Psoas muscle (tissue), 8 donors: Measurements from ENCODE around the gene ABCA13. TPM values are rescaled to one million over a fixed set of nuclear protein-coding genes. Genes with fewer than 3 reads are reported as not detected.

Experiments used
- ATAC-seq, 4 donors: fragments of 200-7000 bp; cut with Tn5 transposase; one replicate each; pipeline ENCODE4 v1.9.1; 2020; ENCODE audit warnings: moderate library complexity in 3 of 4, mild to moderate bottlenecking in 2 of 4
- DNase-seq, 2 donors: peaks; one replicate each; pipeline ENCODE4 v3.0.0-alpha.2; 2020
- H3K27ac ChIP-seq: fragments of 200-600 bp; one replicate; pipeline ENCODE4 v1.8.0; 2022
- H3K27me3 ChIP-seq, 3 donors: fragments of 200-600 bp in 1 of 3; one replicate each; pipeline versions ENCODE4 v1.6.1 to v1.8.0; 2013 to 2022; ENCODE audit warnings: low read length in 2 of 3, mild to moderate bottlenecking in 2 of 3, moderate library complexity in 1 of 3; ENCODE audit not compliant: insufficient read depth in 3 of 3
- H3K36me3 ChIP-seq, 2 donors: fragments of 200-600 bp in 1 of 2; one replicate each; pipeline versions ENCODE4 v1.6.1 to v1.8.0; 2013 to 2022; ENCODE audit warnings: low read depth in 1 of 2, mild to moderate bottlenecking in 1 of 2, moderate library complexity in 1 of 2; ENCODE audit not compliant: insufficient read depth in 1 of 2
- H3K4me1 ChIP-seq: fragments of 200-600 bp; one replicate; pipeline ENCODE4 v1.8.0; 2022
- H3K4me3 ChIP-seq: fragments of 200-600 bp; one replicate; pipeline ENCODE4 v1.8.0; 2022; ENCODE audit warnings: mild to moderate bottlenecking
- H3K9me3 ChIP-seq: fragments of 200-600 bp; one replicate; pipeline ENCODE4 v1.8.0; 2022
- CTCF ChIP-seq: fragments of 200-600 bp; IDR thresholded peaks from one replicate; pipeline ENCODE4 v1.8.0; 2022; ENCODE audit warnings: antibody characterized with exemption
- WGBS, 3 donors: extraction: QIAGEN DNeasy Blood & Tissue Kit; methylation state at CpG; one replicate each; pipeline versions ENCODE4 v1.1.6 to v1.1.7; 2013; 5-methylcytosine and 5-hydroxymethylcytosine counted together
- intact Hi-C, 2 donors: fragments of 100-400 bp; cut with DNase I; formaldehyde crosslinking; loops; one replicate each; pipeline versions ENCODE4 v1.11.0 to v1.14.2; 2022
- polyA plus RNA-seq, 3 donors: library from polyadenylated mRNA; stranded (reverse); fragments of 200-250 nt; gene quantifications; one replicate each; pipeline ENCODE4 v1.2.3, GENCODE V29; 2013
- total RNA-seq, 4 donors: library from RNA; stranded (reverse); fragmentation: NEBNext Ultra II Directional in 2 of 4; extraction: Animal tissue kit (Norgen Biotek cat#: 25700) in 2 of 4; gene quantifications; one replicate each; pipeline versions ENCODE4 v1.2.1 to v1.2.4, GENCODE V29; 2021 to 2023
- donor health status: healthy with polysubstance abuse.
- donor health status: DM: no; HTN: no; CAD: no; lungs with moderate emphysema.
- donor health status: Bipolar disorder and iron deficiency.
- donor health status: healthy.
- donor health status: DM: yes; HTN: yes; CAD: no.
- donor health status: DM: no; HTN: no; CAD: no.
- donor health status: DM: no; HTN: no; CAD: no.
- donor health status: DM: yes; HTN: yes; CAD: no.

ABCA13 gene
- total and polyA plus RNA-seq, 7 donors, result 0.06 to 0.12 (median 0.10) TPM; not detected in 4

- ATAC-seq, result no peak
- intact Hi-C loops, result no loop called here
- Histone ChIP-seq H3K27me3 (peaks cover 0 to 4% (median 0%) of the 10 kb centered on the region in 3 donors), H3K9me3 (no peaks in the 10 kb centered on the region), H3K36me3 (no peaks in the 10 kb centered on the region), H3K4me1 (no peaks in the 10 kb centered on the region), H3K27ac (no peak overlapping the region), H3K4me3 (no peak overlapping the region)
- DNase-seq, result no peak
- 55 to 63% (median 56%) methylated on average over 2 of the region's 2 CpGs for whole genome bisulfite sequencing, 3 donors
- TF ChIP-seq CTCF, result no peak
These were observed 3.1 kb upstream of the ABCA13 start for GRCh38 chr7:48168159-48168558.

DNA sequence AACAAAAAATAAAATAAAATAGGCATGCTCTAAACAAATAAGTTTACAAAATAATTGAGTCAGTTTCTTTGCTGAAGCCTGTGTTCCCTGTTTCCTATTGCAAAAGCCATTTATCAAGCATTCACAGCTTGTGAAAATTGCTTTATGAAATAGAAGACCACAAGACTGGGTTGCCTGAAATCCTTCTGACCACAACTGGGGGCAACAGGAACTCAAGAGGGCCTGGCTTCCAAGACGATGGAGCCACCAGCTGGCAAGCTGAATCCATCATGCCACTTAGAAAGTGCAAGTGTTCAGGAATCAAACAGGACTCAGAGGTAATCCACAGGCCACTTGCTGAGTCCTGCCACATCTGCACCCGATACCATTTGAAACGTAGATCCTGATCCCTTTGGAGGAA is 752 bp upstream of the ABCA13 start:
- intact Hi-C loops, result no loop called here
- no peak for DNase-seq
- no peak for ATAC-seq

GRCh38 chr7:48173313-48173712 is 2.1 kb downstream of the ABCA13 start:
- H3K4me3 ChIP-seq, result no peak overlapping the region
- no peaks in the 10 kb centered on the region for H3K9me3 ChIP-seq
- no peak for TF ChIP-seq CTCF
- H3K36me3 ChIP-seq, result no peaks in the 10 kb centered on the region
- H3K4me1 ChIP-seq, result no peaks in the 10 kb centered on the region
- DNase-seq (no peak), ATAC-seq (no peak)
- intact Hi-C loops, result no loop called here
- H3K27ac ChIP-seq, result no peak overlapping the region
- peaks cover 0 to 4% (median 0%) of the 10 kb centered on the region in 3 donors for H3K27me3 ChIP-seq

More for the DNA sequence above, 752 bp upstream of the ABCA13 start:
- Histone ChIP-seq H3K4me3 (no peak overlapping the region), H3K4me1 (no peaks in the 10 kb centered on the region), H3K36me3 (no peaks in the 10 kb centered on the region), H3K9me3 (no peaks in the 10 kb centered on the region), H3K27ac (no peak overlapping the region), H3K27me3 (peaks cover 0 to 4% (median 0%) of the 10 kb centered on the region in 3 donors)
- WGBS, 3 donors, result 34 to 44% (median 38%) methylated on average over 3 of the region's 3 CpGs
- no peak for TF ChIP-seq CTCF

DNA sequence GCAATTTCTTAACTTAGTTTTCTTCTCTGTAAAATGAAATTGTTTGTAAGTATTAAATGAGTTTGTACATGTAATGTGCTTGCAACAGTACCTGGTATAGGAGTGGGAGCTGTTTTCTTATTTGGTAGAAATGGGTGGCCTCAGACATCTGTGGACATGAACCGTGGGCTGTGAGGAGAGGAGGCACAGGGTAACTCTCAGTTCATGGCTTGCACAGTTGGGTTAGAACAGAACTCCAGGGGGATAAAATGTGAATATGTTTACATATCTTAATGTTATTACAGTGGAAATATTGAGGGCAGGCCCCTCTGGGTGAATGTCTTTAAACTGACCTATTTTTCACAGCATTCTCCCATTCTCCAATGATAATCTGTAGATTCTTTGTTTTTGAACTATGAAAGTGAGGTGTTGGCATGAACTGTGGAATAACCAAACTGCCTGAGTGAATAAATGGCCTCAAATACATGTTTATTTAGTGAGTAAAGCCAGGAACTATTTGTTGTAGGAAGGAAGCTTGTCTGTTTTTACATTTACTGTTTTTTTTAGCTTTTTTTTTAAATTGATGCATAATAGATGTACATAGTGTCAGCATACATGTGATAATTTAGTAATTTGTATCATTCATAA is 2.6 kb downstream of the ABCA13 start:
- Histone ChIP-seq H3K27ac (no peak overlapping the region), H3K36me3 (no peaks in the 10 kb centered on the region), H3K27me3 (peaks cover 0 to 4% (median 0%) of the 10 kb centered on the region in 3 donors), H3K9me3 (no peaks in the 10 kb centered on the region), H3K4me3 (no peak overlapping the region), H3K4me1 (no peaks in the 10 kb centered on the region)
- no peak for DNase-seq
- WGBS, 3 donors, result 68 to 82% (median 79%) methylated on average over 1 of the region's 1 CpG
- ATAC-seq, result no peak
- TF ChIP-seq CTCF, result no peak
- intact Hi-C loops, result no loop called here

DNA sequence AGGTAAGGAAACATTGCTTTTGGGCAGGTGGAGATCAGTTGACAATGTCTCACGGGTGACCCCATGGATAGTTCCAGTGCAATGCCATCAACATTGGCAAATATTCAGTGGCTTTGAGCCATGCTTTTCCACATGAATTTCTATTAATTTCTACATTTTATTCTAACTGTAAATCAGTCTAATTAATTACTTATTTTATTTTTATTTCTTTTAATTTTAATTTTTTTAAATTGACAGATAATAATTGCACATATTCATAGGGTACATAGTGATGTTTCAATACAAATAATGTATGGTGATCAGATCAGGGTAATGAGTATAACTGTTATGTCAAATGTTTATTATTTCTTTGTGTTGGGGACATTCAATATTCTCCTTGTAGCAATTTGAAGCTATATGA is 3.8 kb downstream of the ABCA13 start:
- Histone ChIP-seq H3K27me3 (peaks cover 0 to under 1% (median 0%) of the 10 kb centered on the region in 3 donors), H3K9me3 (no peaks in the 10 kb centered on the region), H3K36me3 (no peaks in the 10 kb centered on the region), H3K27ac (no peak overlapping the region), H3K4me1 (no peaks in the 10 kb centered on the region), H3K4me3 (no peak overlapping the region)
- no peak for DNase-seq
- no peak for TF ChIP-seq CTCF
- ATAC-seq, result no peak
- WGBS, 3 donors, result 50 to 52% (median 51%) methylated on average over 1 of the region's 1 CpG
- intact Hi-C loops, result no loop called here
